Heart left ventricle (tissue), 16 donors: ENCODE results near the gene CYP2A6. TPM values are rescaled to one million over a fixed set of nuclear protein-coding genes. Genes with fewer than 3 reads are reported as not detected.
"Not testable (repeated sequence)": the region's sequence is repeated elsewhere in the genome, so short reads cannot be mapped to it uniquely, and the experiment has no call there.

ENCODE experiments used
- ATAC-seq, 4 donors: fragments of 200-7000 bp; cut with Tn5 transposase; one replicate each; pipeline ENCODE4 v1.9.1; 2020 to 2022; ENCODE audit warnings: moderate library complexity in 4 of 4, mild to moderate bottlenecking in 3 of 4, moderate number of reproducible peaks in 1 of 4
- DNase-seq, 5 donors: peaks; one replicate each; pipeline ENCODE4 v3.0.0-alpha.2; 2020
- H3K27ac ChIP-seq, 12 donors: fragments of 200-600 bp; sonication (generic) in 4 of 12; one replicate each; pipeline versions ENCODE4 v1.5.0 to v1.8.0; 2016 to 2022; ENCODE audit warnings: mild to moderate bottlenecking in 2 of 12
- H3K27me3 ChIP-seq, 9 donors: fragments of 200-600 bp; sonication (generic) in 2 of 9; one replicate each; pipeline versions ENCODE4 v1.5.1 to v1.8.0; 2016 to 2022; ENCODE audit warnings: mild to moderate bottlenecking in 3 of 9
- H3K36me3 ChIP-seq, 9 donors: fragments of 200-600 bp; sonication (generic) in 2 of 9; one replicate each; pipeline versions ENCODE4 v1.5.0 to v1.8.0; 2018 to 2022; ENCODE audit warnings: mild to moderate bottlenecking in 2 of 9
- H3K4me1 ChIP-seq, 12 donors: fragments of 200-600 bp; sonication (generic) in 4 of 12; one replicate each; pipeline versions ENCODE4 v1.5.0 to v1.8.0; 2016 to 2022; ENCODE audit warnings: mild to moderate bottlenecking in 3 of 12
- H3K4me3 ChIP-seq, 12 donors: fragments of 200-600 bp; sonication (generic) in 4 of 12; one replicate each; pipeline versions ENCODE4 v1.5.0 to v1.8.0; 2017 to 2022; ENCODE audit warnings: mild to moderate bottlenecking in 9 of 12, moderate library complexity in 4 of 12
- H3K9me3 ChIP-seq, 12 donors: fragments of 200-600 bp; sonication (generic) in 4 of 12; one replicate each; pipeline versions ENCODE4 v1.5.0 to v1.8.0; 2016 to 2022; ENCODE audit warnings: mild to moderate bottlenecking in 1 of 12
- POLR2A ChIP-seq, 2 donors: fragments of 450-650 bp; IDR thresholded peaks; one replicate each; pipeline ENCODE4 v1.6.1; 2017; ENCODE audit warnings: antibody characterized with exemption in 2 of 2, mild to moderate bottlenecking in 2 of 2, moderate library complexity in 2 of 2
- WGBS, 4 donors: extraction: QIAGEN DNeasy Blood & Tissue Kit in 2 of 4; methylation state at CpG; one replicate each; pipeline versions ENCODE4 v1.1.5 to v1.1.7; 2013 to 2018; 5-methylcytosine and 5-hydroxymethylcytosine counted together
- intact Hi-C, 10 donors: fragments of 100-400 bp; cut with DNase I; formaldehyde crosslinking; loops; one replicate each; pipeline versions ENCODE4 v1.11.1 to v1.14.2; 2022
- polyA plus RNA-seq, 2 donors: library from polyadenylated mRNA; stranded (reverse); fragments of 200-250 nt; gene quantifications; one replicate each; pipeline ENCODE4 v1.2.3, GENCODE V29; 2013
- total RNA-seq, 9 donors: library from RNA; depleted of rRNA in 2 of 9; stranded (reverse); fragments of >200 nt in 2 of 9; fragmentation: NEBNext Ultra II Directional in 3 of 9; extraction: Animal tissue kit (Norgen Biotek cat#: 25700) in 3 of 9; gene quantifications; one replicate each; pipeline versions ENCODE4 v1.1.0 to v1.2.4, GENCODE V29; 2016 to 2023
- TF ChIP-seq, protein P1 (sequence below), 12 donors: fragments of 200-600 bp; sonication (generic) in 4 of 12; IDR thresholded peaks; one replicate each; pipeline versions ENCODE4 v1.5.0 to v1.8.0; 2018 to 2022; ENCODE audit warnings: antibody characterized with exemption in 12 of 12, mild to moderate bottlenecking in 5 of 12
- donor health status: ischemic (EF 13 %, LVEDD 7.1; RV severe dilation, severe dysfunction).
- donor health status: healthy with polysubstance abuse.
- donor health status: DM: no; HTN: yes; CAD: no.
- donor health status: DM: no; HTN: no; CAD: no.
- donor health status: ischemic (EF 25% LVEDD 6.9; RV normal size, moderate dysfunction).
- donor health status: ischemic (EF 25% LVEDD 5.7; RV mildly dilated, moderate dysfunction).
- donor health status: healthy.
- donor health status: DM: yes; HTN: yes; CAD: no.
- donor health status: ischemic (EF 35%, LVEDD 5.7; RV mildly dilated, moderate dysfunction).
- donor health status: nonischemic (EF 11% LVEDD 7.7; RV severe dilation, severe dysfunction).
- donor health status: DM: yes; HTN: yes; CAD: no.
- donor health status: PGD.
- donor health status: ischemic (EF 29% LVEDD 5.4; RV normal size, mild dysfunction).
- donor health status: nonischemic (EF 23%, LVEDD 6.1; RV moderate dilation, normal function).

The CYP2A6 gene
- total and polyA plus RNA-seq, 11 donors = 0.16 TPM; not detected in 10

DNA sequence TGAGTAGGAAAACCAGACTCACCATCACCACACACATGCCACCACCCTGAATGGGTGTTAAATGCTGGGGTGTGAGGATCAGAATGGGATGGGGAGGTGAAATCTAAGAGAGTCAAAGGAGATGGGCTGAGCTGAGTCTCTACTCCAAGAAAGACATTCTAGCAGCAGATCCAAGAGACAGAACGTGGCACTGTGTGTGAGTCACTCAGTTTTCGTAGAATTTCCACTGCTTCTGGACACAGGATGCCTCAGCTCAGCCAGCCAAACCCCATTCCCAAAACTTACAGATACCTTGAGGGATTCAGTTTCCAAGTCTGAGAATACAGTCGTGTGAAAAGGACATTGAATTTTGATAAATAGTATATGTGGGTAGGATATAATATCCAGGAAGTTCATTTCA, 39.1 kb upstream of the CYP2A6 start:
- Histone ChIP-seq H3K36me3 (no peaks in the 10 kb centered on the region), H3K4me1 (no peaks in the 10 kb centered on the region), H3K27me3 (no peaks in the 10 kb centered on the region), H3K9me3 (no peaks in the 10 kb centered on the region), H3K27ac (no peak overlapping the region), H3K4me3 (no peak overlapping the region)
- intact Hi-C loops = no loop called here
- TF ChIP-seq, protein P1, sequence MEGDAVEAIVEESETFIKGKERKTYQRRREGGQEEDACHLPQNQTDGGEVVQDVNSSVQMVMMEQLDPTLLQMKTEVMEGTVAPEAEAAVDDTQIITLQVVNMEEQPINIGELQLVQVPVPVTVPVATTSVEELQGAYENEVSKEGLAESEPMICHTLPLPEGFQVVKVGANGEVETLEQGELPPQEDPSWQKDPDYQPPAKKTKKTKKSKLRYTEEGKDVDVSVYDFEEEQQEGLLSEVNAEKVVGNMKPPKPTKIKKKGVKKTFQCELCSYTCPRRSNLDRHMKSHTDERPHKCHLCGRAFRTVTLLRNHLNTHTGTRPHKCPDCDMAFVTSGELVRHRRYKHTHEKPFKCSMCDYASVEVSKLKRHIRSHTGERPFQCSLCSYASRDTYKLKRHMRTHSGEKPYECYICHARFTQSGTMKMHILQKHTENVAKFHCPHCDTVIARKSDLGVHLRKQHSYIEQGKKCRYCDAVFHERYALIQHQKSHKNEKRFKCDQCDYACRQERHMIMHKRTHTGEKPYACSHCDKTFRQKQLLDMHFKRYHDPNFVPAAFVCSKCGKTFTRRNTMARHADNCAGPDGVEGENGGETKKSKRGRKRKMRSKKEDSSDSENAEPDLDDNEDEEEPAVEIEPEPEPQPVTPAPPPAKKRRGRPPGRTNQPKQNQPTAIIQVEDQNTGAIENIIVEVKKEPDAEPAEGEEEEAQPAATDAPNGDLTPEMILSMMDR (IDR thresholded peaks at IDR 0.05) = no peak
- TF ChIP-seq POLR2A (IDR thresholded peaks at IDR 0.05) = no peak
- no peak for DNase-seq
- 45 to 61% (median 55%) methylated on average over 3 of the region's 3 CpGs for WGBS, 4 donors
- ATAC-seq = no peak

DNA sequence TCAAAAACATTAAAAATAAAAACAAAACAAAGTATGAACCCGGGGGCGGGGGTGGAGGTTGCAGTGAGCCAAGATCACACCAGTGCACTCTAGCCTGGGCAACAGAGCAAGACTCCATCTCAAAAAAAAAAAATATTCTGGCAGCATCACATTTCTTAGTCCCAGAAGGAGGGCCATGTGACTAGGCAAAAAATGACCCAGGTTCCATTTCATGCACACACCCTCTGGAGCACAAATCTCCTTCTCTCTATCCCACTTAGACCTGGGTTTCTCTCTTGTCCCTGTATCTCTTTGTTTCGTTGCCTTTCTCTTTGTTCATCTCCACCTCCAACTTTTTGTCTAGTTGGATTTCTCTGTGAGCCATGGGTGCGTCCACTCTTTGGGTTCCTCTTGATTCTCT, 37.9 kb upstream of the CYP2A6 start:
- Histone ChIP-seq H3K9me3 (no peaks in the 10 kb centered on the region), H3K4me3 (no peak overlapping the region), H3K27me3 (no peaks in the 10 kb centered on the region), H3K36me3 (no peaks in the 10 kb centered on the region), H3K4me1 (no peaks in the 10 kb centered on the region), H3K27ac (no peak overlapping the region)
- ATAC-seq (no peak), DNase-seq (no peak)
- intact Hi-C loops = no loop called here
- 81 to 87% (median 86%) methylated on average over 4 of the region's 4 CpGs for WGBS, 4 donors
- TF ChIP-seq, protein P1 (IDR thresholded peaks at IDR 0.05) = no peak
- TF ChIP-seq POLR2A (IDR thresholded peaks at IDR 0.05) = no peak

DNA sequence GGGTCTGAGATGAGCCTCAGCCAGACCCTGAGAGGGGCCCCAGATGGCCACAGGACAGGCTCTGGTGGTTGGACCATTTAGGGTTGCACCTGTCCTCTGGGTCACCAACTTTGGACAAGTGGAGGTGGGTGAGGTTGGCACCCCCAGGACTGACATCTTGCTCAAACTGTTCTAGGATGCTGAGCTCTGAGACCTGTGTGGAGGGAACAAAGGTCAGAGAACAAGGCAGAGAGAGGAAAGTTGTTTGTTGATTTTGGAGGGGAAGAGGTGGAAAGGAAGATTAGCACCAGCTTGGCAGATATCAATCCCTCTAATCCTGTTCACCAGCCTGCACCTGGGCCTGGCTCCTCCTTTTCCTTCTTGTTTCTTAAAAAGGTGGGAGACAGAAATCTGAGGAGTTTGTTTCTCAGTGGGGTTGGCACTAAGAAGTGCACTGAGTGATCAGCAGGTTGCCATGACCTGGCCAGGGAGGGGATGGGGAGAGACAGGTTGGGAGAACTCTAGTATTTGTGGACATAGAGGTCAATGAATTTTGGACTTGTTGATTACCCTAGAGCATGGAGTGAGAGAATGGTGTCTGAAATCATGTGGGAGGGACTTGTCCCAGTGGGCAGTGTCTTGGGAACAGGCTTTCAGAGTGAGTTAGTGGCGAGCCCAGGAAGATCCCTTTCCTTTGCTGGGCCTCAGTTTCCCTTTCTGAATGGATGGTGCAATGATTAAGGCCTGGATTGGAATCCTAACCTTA, 34.1 kb upstream of the CYP2A6 start:
- DNase-seq, ATAC-seq: not testable (repeated sequence)
- WGBS, 4 donors = no CpG with 5 or more reads among the region's 1 CpG

DNA sequence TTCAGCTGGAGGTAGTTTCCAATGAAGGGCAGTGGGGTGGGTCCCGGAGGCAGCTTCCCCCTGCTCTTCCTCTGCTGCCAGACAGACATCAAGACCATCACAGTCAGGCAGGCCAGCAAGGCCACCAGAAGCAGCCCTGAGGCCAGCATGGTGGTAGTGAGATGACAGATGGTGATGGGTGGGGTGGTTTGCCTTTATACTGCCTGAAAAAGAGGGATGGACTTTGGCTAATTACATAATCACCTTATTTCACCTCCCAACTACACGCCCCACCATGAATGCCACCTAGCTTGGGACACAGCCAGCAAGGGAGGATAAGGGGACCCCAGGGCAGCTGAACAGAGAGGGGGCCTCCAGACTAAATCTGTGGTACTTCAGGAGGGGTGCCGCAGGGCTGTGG, 31.8 kb upstream of the CYP2A6 start, which contains the start of gene CYP2A7:
Gene CYP2A7, minus strand, starts transcription at position 170 of the 400 bp plus-strand sequence. Its CDS starts 21 bp downstream, at position 149.
- DNase-seq, H3K4me3 ChIP-seq, H3K4me1 ChIP-seq, H3K27ac ChIP-seq, H3K27me3 ChIP-seq, H3K36me3 ChIP-seq, ATAC-seq, H3K9me3 ChIP-seq: not testable (repeated sequence)
- intact Hi-C loops = loop anchor here in 1 of 10 donors (1.0 kb wide), 1 partner anchor 33 kb away; no protein-coding TSS in a partner anchor
- 77 to 92% (median 84%) methylated on average over 3 of the region's 3 CpGs for WGBS, 4 donors

More for the DNA sequence above, 34.1 kb upstream of the CYP2A6 start:
- H3K27me3 ChIP-seq, H3K4me3 ChIP-seq, H3K27ac ChIP-seq, H3K36me3 ChIP-seq, H3K4me1 ChIP-seq, intact Hi-C loops, H3K9me3 ChIP-seq: not testable (repeated sequence)

DNA sequence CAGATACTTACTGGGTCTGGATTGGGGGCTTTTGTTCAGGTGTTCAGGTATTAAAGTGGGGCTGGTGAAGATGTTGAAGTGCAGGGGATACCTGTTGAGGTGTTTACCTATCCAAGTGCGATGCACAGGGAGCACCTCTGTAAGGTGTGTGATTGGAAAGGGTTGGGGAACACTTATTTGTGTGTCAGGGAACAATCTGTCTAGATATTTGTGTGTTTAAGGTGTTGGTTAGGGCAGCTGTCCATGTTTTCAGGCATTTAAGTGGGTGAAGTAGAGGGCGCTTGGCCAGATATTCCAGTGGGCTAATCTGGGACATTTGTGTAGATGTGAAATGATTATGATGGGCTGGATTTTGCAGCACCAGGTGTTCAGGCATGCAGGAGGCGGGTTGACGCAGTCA, 29.1 kb upstream of the CYP2A6 start:
- H3K4me3 ChIP-seq, H3K4me1 ChIP-seq, H3K36me3 ChIP-seq, ATAC-seq, H3K9me3 ChIP-seq, DNase-seq, intact Hi-C loops, H3K27ac ChIP-seq: not testable (repeated sequence)
- WGBS, 4 donors = 65 to 95% (median 90%) methylated on average over 4 of the region's 4 CpGs
- peaks cover 0 to 19% (median 0%) of the 10 kb centered on the region in 9 donors for H3K27me3 ChIP-seq

DNA sequence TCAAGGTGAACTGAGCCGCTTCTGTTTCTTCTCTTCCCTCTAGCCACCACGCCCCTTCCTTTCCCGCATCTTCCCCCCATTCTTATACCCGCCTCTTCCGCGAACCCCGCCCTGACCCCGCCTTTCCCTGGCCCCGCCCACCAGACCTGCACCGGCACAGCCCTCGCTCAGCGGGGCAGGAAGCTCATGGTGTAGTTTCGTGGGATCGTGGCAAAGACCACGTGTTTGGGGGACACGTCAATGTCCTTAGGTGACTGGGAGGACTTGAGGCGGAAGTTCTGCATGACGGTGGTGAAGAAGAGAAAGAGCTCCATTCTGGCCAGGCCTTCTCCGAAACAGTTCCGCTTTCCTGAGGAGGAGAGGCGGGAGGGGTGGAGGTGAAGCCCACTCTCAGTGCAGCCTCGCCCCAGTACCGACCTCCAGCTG, 25.3 kb upstream of the CYP2A6 start:
- H3K36me3 ChIP-seq, H3K4me1 ChIP-seq, H3K9me3 ChIP-seq, H3K27ac ChIP-seq, intact Hi-C loops: not testable (repeated sequence)
- H3K4me3 ChIP-seq = peak overlapping the region in 1 of 12 donors; percentile 5
- ATAC-seq = peak in 3 of 4 donors; percentile 47 to 50 (median 48)
- WGBS, 4 donors = 2 to 15% (median 5%) methylated on average over 17 to 20 of the region's 23 CpGs
- peak; percentile 37 to 88 (median 58) for DNase-seq
- H3K27me3 ChIP-seq = peaks cover 0 to 19% (median 0%) of the 10 kb centered on the region in 9 donors

DNA sequence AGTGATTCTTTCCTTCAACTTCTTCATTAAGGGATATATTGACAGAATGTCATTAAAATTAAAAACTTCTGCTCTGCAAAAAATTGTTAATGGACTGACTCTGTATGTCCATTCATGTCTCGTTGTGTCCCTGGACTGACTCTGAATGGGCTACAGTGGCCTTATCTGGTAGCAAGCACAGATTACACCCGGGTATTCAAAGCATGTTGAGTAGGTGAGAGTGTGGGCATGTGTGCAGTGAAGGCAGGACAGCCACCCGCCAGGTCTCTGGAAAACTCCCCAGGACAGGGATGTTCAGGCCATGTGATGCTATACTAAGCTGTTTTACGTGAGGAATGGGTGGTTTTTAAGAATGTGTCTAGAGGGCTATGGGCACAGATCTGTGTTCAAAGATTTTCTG, 24.6 kb upstream of the CYP2A6 start:
- peaks cover 0 to 19% (median 0%) of the 10 kb centered on the region in 9 donors for H3K27me3 ChIP-seq
- WGBS, 4 donors = 40 to 68% (median 59%) methylated on average over 2 of the region's 4 CpGs; no CpG with 5 or more reads in 1 of the 4 donors
- H3K4me3 ChIP-seq, H3K4me1 ChIP-seq, H3K9me3 ChIP-seq, intact Hi-C loops, DNase-seq, H3K27ac ChIP-seq, H3K36me3 ChIP-seq: not testable (repeated sequence)
- ATAC-seq = peak in 1 of 4 donors; percentile 22

DNA sequence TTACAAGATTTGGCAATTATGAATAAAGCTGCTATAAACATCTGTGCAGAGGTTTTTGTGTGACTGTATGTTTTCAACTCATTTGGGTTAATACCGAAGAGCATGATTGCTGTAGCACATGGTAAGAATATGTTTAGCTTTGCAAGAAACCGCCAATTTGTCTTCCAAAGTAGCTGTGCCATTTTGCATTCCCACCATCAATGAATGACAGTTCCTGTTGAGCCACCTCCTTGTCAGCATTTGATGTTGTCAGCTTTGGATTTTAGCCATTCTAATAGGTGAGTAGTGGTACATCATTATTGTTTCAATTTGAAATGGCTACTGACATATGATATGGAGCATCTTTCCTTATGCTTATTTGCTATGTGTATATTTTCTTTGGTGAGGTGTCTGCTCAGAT, 23.6 kb upstream of the CYP2A6 start:
- intact Hi-C loops, H3K4me1 ChIP-seq, H3K36me3 ChIP-seq, DNase-seq, H3K9me3 ChIP-seq, ATAC-seq, H3K4me3 ChIP-seq, H3K27ac ChIP-seq: not testable (repeated sequence)
- peaks cover 0 to 17% (median 0%) of the 10 kb centered on the region in 9 donors for H3K27me3 ChIP-seq
- 79 to 95% (median 83%) methylated on average over 2 of the region's 2 CpGs for WGBS, 4 donors
